ENCODE measurements around the gene FOXD2.

DNA sequence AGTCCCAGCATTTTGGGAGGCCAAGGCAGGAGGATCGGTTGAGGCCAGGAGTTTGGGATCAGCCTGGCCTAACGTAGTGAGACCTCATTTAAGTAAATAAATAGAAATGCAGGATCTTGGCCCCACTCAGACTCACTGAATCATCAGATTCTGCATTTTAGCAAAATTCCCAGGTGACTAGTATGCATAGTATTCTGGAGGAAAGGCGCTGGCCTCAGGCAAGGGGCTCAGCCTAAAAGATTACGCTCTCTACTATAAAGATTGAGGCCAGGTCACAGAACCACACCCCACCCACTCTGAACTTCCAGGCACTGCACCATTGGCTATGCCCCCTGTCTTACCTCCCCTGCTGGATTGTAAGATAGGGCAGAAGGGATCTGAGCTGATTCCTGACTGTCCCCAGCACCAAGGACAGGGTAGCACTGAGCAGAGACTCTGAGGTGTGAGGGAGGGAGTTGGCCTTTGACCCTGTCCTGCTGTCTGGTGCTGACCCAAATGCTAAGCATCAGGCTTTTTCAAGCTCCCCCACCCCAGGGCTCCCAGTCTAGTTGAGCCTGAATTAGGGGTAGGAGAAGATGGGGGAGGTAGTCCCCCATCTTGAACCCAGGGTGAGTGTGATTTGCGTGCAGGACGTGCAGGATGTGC, 19.0 kb upstream of the FOXD2 start:
- TF ChIP-seq, protein P1, sequence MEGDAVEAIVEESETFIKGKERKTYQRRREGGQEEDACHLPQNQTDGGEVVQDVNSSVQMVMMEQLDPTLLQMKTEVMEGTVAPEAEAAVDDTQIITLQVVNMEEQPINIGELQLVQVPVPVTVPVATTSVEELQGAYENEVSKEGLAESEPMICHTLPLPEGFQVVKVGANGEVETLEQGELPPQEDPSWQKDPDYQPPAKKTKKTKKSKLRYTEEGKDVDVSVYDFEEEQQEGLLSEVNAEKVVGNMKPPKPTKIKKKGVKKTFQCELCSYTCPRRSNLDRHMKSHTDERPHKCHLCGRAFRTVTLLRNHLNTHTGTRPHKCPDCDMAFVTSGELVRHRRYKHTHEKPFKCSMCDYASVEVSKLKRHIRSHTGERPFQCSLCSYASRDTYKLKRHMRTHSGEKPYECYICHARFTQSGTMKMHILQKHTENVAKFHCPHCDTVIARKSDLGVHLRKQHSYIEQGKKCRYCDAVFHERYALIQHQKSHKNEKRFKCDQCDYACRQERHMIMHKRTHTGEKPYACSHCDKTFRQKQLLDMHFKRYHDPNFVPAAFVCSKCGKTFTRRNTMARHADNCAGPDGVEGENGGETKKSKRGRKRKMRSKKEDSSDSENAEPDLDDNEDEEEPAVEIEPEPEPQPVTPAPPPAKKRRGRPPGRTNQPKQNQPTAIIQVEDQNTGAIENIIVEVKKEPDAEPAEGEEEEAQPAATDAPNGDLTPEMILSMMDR (conservative IDR thresholded peaks at IDR 0.05; ENCODE audit: low read depth, low read length): no peak
- no peak for TF ChIP-seq EZH2 (IDR thresholded peaks at IDR 0.05; ENCODE audit: borderline replicate concordance, low read depth, low read length, poor library complexity, severe bottlenecking)
